ENCODE results near the gene PTER.

PTER gene

DNA sequence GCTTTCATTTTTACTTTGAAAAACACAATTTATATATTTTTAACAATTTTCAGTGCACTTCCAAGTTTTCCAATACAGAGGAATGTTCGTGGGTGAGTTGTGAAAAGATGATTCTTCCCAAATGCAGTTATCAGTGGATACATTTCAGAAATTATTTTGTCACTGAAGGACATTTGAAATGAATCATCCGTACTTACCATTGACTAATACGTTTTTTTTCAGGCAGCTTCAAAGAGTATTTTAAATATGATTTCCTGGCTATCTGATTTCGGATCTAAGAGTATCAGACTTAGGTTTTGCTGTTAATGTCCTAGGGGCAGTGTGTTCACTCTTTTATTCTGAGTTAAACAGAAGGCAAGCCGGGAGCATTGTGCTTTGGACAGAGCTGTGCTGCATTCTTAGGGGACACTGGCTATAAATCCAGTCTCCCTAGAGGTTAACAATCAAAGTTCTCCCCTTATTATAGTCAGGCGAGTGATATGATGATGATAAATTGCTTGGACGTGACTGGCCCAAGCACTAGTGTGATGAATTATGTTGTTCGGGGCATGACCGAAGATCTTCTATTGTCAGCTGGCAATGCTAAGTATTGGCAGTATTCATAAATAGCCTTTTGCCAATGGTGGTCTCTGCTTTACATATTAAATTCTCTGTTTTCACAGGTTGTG, 4.5 kb downstream of the PTER start:
- TF ChIP-seq ZNF274 (IDR thresholded peaks at IDR 0.05; ENCODE audit: low read depth, low read length), result no peak
- H3K4me3 ChIP-seq (ENCODE audit: low read length), result no peak overlapping the region

DNA sequence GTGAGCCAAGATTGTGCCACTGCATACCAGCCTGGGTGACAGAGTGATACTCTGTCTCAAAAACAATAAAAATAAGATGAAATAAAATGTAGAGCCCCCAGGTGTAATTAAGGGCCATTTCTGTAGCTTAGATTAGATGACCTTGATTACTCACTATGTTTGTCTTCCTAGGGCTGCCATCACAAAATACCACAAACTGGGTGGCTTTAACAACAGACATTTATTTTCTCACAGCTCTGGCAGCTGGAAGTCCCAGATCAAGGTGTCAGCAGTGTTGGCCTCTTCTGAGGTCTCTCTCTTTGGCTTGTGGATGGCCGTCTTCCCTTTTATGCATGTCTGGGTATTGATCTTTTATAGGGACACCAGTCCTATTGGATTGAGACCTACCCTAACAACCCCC, 6.1 kb downstream of the PTER start:
- H3K4me3 ChIP-seq (ENCODE audit: low read length), result no peak overlapping the region

DNA sequence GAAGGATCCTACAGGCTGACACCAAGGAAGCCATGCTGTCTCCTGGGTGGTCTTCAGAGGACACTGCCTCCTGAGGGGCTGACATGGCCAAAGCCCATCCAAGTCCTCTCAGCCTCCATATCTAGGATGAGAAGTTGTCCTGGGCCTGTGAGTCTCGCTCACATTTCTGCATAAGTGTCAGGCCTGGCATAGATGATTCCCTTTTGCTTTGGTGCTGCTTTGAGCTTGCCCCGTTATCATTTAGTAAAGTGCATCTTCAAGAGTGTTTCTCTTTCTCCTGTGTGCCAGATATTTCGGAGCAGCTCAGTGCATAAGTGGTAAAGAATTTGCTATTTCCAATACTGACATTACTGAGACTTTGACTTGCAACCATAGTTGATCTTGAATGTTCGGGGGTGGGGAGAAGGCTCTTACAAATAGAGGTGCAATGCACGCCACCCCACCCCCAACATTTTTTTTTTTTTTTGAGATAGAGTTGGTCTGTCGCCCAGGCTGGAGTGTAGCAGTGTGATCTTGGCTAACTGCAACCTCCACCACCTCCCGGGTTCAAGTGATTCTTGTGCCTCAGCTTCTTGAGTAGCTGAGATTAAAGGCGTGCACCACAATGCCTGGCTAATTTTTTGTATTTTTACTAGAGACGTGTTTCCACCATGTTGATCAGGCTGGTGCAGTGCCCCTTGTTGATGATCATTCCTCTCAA, 9.1 kb downstream of the PTER start:
- no peak for TF ChIP-seq ZNF274 (IDR thresholded peaks at IDR 0.05; ENCODE audit: low read depth, low read length)
- no peak overlapping the region for H3K4me3 ChIP-seq (ENCODE audit: low read length)

More for the DNA sequence above, 6.1 kb downstream of the PTER start:
- TF ChIP-seq ZNF274 (IDR thresholded peaks at IDR 0.05; ENCODE audit: low read depth, low read length), result no peak

DNA sequence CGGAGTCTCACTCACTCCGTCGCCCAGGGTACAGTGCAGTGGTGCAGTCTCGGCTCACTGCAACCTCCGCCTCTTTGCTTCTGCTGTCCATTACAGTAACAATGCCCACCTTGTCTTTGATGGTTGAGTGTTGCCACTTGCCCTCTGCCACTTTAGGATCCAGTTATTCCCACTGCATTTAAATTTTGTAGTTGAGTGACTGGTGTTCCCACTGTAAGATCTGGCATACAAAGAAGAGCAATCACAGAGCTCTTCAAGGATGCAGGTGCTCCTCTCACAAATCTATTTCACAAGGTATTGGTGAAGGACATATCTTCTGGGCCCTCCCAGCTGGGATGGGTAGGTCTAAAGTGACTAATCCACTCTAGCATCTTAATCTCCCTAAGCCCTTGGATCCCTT, 12.6 kb downstream of the PTER start:
- H3K4me3 ChIP-seq (ENCODE audit: low read length), result no peak overlapping the region
- no peak for TF ChIP-seq ZNF274 (IDR thresholded peaks at IDR 0.05; ENCODE audit: low read depth, low read length)

DNA sequence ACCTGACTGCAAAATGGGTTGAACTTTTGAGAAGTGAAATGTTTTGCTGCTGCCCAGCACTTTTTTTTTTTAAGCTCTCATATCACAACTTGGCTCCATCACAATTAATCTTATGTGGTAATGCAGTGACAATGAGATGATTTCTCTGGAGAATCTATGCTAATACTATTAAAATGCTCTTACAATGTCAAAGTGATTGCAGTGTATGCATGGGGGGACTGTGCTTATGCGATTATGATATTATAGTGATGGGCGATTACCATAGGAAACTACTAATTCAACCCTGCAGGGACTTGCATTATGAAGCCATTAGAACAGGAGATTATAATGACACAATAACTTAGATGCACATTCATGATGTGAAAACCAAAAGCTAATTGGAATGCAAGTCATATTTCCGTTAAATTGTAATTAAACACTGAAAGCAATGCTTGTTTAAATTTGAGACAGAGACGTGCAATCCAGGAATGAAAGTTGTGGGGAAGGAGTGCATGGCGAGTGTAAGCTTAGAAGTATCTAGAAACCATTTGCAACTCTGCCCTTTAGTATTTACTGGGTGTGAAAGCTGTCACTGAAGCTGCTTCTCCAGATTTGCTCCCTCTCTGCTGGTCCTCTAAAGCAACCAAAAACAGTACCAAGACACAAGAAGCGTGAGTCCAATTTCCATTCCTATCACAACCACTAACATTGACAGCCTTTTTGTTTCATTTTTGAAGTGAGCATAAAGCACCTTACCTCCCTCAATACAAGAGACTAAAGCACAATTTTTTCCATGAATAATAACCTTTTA, 21.6 kb downstream of the PTER start:
- no peak for TF ChIP-seq ZNF274 (IDR thresholded peaks at IDR 0.05; ENCODE audit: low read depth, low read length)
- no peak overlapping the region for H3K4me3 ChIP-seq (ENCODE audit: low read length)

DNA sequence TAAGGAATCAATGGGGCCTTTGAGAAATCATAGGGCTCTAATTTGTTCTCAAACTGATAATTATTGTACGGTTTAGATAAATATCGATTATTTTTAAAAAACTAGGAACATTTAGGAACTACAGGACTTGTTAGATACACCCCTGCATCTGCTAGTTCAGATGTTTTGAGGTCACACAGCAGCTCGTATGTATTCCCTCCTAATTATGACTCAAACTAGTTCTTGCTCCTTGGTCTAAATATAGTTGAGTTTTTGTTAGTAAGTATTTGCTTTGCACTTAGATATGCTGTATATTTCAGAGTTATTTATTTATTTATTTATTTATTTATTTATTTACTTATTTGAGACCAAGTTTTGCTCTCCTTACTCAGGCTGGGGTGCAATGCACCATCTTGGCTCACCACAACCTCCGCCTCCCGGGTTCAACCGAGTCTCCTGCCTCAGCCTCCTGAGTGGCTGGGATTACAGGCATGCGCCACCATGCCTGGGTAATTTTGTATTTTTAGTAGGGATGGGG, 22.7 kb downstream of the PTER start:
- no peak for TF ChIP-seq ZNF274 (IDR thresholded peaks at IDR 0.05; ENCODE audit: low read depth, low read length)

DNA sequence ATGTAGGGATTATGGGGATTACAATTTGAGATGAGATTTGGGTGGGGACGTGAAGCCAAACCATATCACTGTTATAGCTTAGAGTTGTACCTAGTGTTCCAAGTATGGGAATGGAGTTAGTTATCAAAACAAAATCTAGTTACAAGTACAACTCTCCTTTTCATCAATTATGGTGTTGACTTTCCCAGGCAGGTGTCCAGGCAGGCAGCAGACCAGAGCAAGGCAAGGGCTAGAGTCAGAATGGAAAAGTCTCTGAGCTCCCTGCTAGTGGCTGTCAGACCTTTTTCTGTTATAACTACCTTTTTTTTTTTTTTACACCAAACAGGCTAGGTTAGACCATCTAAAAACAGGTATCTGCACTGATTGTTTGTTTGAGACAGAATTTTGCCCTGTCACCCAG, 29.2 kb downstream of the PTER start:
- H3K4me3 ChIP-seq (ENCODE audit: low read length), result no peak overlapping the region
- no peak for TF ChIP-seq ZNF274 (IDR thresholded peaks at IDR 0.05; ENCODE audit: low read depth, low read length)

More for the DNA sequence above, 22.7 kb downstream of the PTER start:
- no peak overlapping the region for H3K4me3 ChIP-seq (ENCODE audit: low read length)

DNA sequence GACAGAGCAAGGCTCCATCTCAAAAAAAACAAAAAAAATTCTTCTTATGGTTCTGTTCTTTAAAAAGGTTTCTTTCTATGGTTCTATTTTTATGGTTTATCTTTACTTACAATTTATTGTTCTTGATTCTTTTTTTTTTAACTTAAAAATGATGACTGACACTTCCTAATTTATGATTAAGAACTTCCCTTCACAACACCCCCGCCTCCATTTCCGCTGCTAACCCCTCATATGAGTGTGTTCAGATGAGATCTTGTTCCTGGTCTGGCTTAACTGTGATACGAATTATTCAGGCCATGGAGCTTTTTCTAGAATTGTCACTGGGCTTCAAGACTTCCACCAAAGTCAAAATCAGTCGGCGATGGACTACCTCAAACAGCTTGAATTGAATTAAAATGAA, 33.9 kb downstream of the PTER start:
- no peak for TF ChIP-seq ZNF274 (IDR thresholded peaks at IDR 0.05; ENCODE audit: low read depth, low read length)
- H3K4me3 ChIP-seq (ENCODE audit: low read length), result no peak overlapping the region

DNA sequence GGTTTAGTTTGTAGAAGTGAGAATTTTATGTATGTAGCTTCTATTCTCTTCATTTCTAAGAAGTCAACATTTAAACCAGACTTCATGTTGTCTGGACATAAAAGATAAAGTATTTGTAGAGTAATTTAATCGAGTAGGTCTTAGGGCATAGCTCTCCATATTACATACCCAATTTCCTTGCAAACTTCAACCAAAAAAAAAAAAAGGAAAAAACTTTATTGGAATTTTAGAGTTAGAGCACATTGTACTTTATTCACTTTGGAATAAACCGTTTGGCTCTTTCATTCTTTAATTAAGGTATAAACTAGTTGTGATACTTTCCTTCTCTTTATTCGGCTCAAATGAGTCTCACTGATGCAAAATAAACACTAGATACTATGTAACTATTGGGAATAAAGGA, 36.0 kb downstream of the PTER start:
- no peak for TF ChIP-seq ZNF274 (IDR thresholded peaks at IDR 0.05; ENCODE audit: low read depth, low read length)
- no peak overlapping the region for H3K4me3 ChIP-seq (ENCODE audit: low read length)

DNA sequence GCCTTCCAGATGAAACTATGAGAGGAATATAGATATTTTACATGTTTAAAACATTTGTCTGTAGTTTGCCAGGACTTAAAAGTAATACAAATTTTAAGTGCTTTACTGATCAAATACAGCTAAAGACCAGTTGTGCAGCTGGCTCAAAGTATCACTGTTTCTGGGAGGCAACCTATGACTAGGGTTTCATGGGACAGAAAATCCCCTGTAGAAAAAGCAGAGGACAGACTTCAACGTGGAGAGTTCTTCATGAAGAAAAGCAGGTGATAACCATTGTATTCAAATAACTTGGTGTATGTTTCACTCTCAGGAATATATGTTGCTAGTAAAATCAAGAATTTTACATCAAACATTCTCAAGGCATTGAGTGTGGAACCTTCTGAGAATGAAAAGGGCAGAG, 40.9 kb downstream of the PTER start:
- H3K4me3 ChIP-seq (ENCODE audit: low read length), result no peak overlapping the region
- TF ChIP-seq ZNF274 (IDR thresholded peaks at IDR 0.05; ENCODE audit: low read depth, low read length), result no peak

DNA sequence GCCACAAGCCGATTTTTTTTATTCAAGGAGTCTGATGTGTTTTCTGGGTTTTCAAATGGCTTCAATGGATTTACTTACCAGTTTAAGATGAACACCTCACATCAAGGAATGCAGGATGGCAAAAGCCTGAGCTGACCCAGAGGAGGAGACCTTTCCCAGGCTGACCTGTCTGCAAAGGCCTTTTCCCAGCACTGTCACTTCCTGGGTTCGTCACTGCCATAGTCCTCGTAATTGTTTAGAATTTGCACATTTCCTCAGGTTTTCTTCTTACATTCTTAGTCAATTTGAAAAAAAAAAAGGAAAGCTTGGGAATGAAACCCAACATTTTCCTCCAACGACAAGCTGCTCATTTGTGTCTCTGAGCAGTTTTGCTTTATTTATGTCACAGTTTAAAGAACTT, 42.0 kb downstream of the PTER start:
- H3K4me3 ChIP-seq (ENCODE audit: low read length), result no peak overlapping the region
- no peak for TF ChIP-seq ZNF274 (IDR thresholded peaks at IDR 0.05; ENCODE audit: low read depth, low read length)

DNA sequence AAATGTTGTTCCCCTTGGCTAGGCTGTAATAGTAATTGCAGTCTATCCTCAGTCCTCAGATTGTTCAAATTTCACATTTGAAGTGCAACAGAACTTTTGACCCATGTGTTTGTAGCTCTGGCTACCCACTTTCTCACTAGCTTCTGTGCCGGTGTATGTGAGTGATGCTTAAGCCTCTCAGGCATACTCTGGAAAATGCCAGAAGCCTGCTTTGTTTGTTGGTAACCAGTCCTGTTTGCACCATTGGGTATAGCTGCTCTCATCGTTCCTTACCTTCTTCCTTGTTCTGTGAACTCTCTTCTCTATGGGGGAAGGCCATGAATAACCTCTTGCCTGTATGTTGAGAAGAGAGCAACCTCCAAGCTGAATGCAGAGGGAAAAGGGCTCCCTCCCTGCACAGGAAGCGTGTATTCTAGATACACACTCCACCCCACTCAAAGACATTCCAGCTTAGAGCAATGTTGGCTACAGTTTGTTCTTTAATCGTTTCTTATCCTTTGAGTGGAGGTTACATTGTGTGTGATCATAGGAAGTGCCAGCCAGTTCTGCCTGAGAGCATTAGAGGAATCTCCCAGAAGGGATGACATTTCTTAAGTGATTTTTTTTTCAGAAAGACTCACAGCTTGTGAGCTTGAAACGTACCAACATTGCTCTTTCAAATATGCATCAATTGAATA, 44.4 kb downstream of the PTER start:
- TF ChIP-seq ZNF274 (IDR thresholded peaks at IDR 0.05; ENCODE audit: low read depth, low read length), result no peak
- H3K4me3 ChIP-seq (ENCODE audit: low read length), result no peak overlapping the region

DNA sequence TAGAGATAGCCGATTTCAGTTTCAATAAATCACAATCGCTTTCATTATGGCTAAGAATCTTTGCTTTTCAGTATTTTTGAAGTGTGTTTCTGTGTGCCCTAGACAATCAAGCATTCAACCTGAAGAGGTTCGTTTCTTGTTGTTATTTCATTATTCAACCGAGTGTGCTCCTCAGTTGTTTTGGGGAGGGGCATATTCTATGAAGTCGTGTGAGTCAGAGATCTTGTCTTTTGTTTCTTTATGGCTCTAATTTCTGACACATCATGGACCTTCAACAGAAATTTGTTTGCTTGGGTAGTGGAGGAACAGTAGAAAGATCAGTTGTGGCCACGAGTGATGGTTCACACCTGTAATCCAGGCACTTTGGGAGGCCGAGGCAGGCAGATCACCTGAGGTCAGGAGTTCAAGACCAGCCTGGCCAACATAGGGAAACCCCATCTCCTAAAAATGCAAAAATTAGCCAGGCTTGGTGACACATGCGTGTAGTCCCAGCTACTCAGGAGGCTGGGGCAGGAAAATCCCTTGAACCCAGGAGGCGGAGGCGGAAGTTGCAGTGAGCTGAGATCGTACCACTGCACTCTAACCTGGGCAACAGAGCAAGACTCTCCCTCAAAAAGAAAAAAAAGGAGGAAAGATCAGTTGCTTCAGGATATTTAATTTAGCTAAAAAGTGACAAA, 46.6 kb downstream of the PTER start:
- no peak for TF ChIP-seq ZNF274 (IDR thresholded peaks at IDR 0.05; ENCODE audit: low read depth, low read length)
- H3K4me3 ChIP-seq (ENCODE audit: low read length), result no peak overlapping the region

DNA sequence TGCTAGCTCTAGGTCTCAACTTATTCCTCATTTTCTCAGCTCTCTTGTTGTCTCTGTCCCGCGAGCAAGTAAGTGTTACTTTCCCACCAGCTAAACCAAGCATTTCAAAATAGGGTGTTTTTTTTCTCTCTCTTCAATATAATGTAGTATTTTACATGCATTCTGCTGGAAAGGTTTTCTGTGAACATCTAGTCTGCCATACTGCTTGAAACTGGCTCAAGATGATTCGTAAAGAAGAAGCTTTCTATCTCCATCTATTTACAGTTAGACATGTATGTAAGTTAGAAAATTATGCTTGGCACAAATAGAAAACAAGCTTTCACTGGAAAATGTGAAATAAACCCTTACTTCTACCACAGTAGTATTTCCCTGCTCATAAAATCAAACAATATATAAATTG, 53.7 kb downstream of the PTER start:
- TF ChIP-seq ZNF274 (IDR thresholded peaks at IDR 0.05; ENCODE audit: low read depth, low read length), result no peak

More for the DNA sequence above, 53.7 kb downstream of the PTER start:
- no peak overlapping the region for H3K4me3 ChIP-seq (ENCODE audit: low read length)
